ENCODE data around the gene EXOC4.
"Not testable (repeated sequence)": the region's sequence is repeated elsewhere in the genome, so short reads cannot be mapped to it uniquely, and the experiment has no call there.

Gene EXOC4

DNA sequence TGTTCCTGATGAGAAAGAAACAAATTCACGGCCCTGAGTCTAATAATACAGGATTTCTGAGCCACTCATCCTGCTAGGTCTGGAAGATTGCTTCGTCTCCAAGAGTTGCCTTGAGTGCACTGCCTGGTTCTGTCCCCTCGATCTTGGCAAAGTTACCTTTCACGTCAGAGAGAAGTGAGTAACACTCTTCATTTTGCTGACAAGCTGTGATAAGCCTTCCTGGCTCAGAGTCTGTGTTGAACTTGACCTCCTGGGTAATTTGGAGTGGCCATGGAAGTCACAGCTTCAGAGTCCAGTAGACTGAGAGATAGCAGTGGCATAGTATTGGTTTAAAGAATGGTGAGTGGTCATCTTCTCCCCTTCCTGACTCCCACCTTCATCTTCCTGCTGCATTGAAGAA lies 809.6 kb downstream of the EXOC4 start:
- no peak for DNase-seq

DNA sequence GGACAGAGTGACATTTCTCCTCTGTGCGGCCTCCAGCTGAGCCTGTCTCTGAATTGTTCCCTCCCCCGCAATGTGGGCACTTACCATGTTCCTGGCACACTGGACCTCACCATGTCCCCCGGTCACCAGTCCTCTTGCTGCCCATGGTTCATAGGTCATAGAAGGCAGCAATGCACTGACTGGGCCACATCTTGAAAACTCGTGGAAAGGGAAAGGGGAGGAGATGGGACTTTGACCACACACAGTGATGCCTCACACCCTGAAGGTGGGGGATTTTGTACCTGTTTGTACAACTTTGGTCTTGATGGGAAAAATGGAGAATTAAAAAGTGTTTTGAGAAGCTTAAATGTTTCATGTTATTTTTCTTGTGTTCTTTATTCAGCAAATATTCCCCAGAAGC lies 812.5 kb downstream of the EXOC4 start:
- DNase-seq: no peak

DNA sequence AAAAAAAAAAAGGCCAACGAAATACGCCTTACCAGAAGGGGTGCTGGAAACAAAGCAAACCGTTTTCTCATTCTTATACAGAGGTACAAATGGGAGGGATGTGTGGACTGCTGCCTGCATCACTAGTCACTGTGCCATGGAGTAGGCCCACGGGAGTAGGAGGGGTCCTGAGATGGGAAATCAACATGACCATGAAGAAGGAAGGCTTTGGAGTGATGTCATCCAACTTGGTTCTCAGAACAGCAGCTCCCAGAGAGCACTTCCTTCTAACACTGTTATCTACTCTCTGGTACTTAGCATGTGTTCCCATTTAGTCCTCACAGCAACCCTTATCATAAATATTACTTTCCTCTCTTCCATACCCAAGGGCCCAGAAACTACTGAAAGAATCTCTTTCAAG lies 814.3 kb downstream of the EXOC4 start:
- no peak for DNase-seq

DNA sequence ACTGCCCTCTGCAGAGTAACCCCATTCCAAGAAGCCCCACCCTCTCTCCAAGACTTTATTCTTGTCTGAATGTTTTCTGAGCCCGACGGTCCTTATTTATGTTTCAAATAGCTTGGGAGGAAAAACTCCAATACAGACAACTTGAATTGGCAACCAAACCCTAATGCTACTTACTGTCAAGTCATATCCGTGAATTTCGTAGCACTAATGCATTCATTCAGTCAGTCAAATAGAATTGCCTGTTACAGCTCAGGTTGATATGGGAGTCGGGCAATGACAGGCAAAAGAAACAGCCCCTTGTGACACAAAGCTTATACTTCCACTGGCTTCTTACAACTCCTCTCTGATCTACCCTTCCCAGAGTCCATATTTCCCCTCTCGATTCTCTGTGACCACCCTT lies 815.8 kb downstream of the EXOC4 start:
- DNase-seq: no peak

DNA sequence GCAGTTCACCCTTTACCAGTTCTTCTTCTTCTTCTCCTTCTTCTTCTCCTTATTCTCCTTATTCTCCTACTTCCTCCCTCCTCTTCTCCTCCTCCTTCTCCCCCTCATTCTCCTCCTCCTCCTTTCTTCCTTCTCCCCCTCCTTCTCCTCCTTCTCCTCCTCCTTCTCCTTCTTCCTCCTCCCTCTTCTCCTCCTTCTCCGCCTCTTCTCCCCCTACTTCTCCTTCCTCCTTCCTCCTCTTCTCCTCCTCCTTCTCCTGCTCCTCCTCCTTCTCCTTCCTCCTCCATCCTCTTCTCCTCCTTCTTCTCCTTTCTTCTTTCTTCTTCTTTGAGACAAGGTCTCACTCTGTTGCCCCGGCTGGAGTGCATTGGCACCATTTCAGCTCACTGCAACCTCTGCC lies 816.3 kb downstream of the EXOC4 start:
- DNase-seq: no peak

DNA sequence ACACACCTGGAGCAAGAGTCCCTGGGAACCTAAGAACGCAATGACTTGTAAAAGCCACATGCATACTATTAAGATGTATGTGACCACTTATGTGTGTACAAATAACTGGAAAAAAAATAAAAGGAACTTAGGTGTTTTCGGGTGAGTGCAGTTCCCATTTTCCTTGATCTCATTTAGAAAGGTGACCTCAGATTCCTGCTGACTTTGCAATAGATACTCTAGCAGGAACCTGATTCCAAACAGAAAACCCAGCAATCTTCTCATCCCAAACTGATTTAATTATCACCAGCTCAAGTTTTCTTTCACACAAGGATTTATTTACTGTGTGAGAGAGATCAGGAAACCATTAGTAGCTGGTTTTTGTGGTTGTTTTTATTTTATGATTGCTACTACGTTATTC lies 817.8 kb downstream of the EXOC4 start:
- no peak for DNase-seq

DNA sequence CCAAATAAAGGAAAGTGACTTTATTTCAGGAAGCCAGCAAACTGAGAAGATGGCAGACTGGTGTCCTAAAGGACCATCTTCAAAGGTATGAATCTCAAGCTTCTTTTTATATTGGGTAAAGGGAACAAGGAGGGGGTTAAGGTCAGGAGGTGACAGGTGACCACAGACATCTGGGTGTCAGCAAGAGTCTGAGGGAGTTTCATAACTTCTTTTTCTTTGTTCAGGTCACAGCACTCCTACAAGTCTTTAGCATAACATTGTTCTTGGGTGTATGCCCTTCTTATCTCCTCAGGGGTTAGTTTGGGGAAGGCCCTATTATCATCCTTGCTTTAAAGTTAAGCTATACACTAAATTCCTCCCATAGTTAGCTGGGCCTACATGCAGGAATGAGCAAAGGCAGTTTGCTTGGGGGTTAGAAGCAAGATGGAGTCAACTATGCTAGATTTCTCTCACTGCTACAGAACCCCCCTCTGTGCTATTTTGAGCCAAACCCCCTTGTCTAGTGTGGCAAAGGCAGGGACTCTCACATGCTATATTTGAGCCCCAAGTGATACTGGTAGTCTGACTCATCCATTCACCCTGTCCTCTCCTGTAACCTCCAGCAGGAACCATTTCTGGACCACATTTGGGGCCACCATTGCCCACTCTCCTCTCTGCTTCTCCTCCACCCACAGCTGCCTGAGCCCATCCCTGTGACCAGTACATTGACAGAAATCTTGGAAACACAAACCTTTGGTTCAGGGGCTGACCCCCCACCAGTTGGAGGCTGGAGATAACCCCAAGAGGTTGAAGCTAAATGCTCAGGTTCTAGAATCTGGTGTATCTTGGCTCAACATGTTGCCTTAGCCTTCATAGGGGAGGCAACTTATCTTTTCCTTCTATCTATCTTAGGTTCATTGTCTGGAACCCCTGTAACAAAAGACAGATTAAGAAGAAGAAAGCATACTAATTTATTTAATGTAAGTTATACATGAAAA lies 818.8 kb downstream of the EXOC4 start:
- no peak for DNase-seq

DNA sequence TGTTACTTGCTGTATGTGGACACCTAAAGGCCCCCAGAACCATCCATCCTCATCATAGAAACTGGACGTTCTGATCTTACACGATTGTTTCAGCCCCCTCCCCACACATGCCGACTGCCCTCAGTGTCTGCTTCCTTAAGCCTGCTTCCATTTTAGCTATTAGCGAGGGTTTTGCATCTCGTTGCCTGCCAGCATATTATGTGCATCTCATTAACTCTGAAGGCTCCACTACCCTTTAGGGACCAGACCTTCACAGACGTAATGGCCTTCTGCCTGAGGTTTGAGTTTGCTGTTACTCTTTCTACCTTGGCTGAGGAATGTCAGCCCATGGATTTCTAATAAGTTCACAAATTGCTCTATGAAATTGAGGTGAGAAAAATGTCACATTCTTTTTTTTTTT lies 820.4 kb downstream of the EXOC4 start:
- no peak for DNase-seq

DNA sequence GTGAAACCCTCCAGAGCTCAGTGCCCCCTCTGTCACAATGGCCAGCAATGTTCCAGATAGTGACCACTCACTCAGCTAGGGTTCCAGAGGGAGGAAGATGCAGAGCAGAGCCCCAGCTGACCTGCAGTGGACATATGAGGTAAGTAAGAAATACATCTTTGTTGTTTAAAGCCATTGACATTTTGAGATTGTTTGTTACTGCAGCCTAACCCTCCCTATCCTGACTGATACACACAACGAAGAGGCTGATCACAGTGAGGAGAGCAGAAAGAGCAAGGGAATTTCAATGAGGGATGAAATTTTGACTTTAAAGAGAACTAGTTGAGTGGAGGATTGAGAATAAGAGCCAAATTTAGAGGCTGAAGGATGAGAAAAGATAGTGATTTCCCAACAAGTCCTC lies 822.9 kb downstream of the EXOC4 start:
- DNase-seq: no peak

DNA sequence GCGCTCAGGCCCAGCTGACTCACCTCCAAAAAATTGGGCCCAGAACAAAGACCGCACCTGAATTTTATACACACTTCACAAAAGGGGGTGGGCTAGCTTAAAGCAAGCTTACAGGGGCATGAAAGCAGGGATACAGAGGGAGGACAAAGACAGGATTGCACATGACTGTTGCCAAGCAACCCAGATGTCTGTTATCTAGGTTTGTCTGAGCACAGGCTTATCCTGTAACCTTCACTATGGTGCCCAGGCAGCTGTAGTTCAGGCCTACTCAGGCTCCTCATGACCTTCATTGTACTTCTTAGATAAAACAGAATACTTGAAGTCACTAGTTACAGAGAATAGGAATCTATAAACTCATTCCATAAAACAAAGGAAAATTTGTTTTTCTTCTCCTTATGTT lies 824.7 kb downstream of the EXOC4 start:
- not testable (repeated sequence) for DNase-seq

DNA sequence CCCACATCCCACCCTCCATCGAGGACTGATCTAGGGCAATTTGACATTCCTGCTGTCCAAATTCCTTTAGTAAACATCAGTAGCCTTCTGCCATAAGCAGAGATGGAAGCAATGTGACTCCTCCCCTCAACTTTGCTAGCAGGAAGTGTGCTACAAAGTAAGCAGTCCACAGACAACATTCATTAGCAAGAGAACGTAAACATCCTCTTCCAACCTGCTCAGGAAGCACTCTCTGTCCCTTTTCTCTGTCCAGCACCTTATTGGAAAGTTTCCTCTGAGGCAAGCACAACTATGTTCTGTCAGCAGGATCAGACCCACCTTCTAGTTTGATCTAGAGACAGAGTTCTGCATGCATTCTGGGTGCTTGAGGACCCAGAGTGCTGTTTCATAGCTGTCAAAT lies 826.1 kb downstream of the EXOC4 start:
- no peak for DNase-seq

DNA sequence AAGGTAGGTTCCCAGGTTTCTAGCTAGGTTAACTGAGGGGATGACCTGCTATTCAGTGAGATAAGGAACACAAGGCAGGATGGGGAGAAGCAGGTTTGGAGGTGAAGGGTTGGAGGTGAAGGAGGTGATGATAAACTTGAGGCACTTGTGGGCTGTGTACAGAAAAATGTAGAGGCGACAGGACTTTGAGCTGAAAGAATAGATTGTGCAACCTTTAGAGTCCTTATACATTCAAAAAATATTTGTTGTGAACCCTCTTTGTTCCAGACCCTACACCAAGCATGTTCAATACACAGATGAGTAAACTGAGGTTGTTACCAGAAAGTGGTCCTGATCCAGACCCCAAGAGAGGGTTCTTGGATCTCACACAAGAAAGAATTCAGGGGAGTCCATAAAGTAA lies 828.8 kb downstream of the EXOC4 start:
- DNase-seq: no peak

DNA sequence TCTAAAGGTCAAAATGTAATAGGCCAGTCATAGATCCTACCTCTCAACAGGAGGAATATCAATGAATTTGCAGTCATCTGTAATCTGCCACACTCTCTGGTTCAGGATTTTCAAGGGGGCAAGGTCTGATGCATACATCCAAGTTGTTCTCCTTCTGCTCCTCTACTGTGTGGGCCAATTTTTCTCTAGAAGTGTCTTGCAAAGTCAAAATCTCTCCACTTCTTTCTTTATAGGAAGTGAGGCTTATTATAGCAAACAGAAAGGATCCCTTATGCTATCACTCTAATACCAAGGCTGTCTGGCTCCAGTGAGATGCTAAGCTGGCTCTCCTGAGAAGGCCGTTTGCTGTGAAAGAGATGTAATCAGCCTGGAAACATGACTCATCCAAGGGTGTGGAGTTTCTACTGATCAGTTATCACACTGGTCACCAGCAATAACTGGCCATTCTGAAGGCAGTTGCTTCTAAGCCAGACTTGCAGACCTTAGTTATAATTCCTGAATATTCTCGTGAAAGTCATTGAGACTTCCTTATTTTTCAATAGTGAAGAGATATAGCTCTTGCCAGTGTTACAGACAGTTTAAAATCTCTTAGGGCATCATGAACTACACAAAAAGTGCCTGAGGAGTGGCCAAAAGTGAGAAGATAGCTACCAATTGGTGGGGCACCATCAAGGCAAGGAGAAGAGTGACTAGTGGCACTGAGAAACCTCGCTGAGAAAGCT lies 831.0 kb downstream of the EXOC4 start:
- no peak for DNase-seq

DNA sequence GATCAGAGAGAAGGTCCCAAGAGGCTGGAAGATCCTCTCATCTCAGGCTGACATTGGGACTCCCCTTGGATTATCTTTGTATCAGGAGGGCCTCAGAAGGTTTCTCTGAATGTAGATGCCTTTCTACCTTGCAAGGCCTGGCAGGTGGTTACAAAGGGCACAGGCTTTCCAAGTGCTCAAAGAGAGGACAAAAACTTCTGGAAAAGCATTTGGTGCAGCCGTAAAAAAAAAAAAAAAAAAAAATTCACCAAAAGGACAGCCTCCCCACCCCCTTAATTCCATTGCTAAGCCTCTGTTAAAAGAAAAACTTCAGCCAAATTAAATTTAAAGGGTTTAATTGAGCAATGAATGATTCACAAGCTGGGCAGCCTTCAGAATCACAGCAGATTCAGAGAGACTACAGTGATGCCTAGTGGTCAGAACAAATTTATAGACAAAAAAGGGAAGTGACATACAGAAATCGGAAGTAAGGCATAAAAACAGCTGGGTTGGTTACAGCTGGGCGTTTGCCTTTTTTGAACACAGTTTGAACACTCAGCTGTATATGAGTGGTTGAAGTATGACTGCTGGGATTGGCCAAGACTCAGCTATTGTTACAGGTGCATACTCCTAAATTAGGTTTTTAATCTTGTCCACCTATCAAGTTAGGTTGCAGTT lies 831.7 kb downstream of the EXOC4 start:
- peak; percentile 83 for DNase-seq

DNA sequence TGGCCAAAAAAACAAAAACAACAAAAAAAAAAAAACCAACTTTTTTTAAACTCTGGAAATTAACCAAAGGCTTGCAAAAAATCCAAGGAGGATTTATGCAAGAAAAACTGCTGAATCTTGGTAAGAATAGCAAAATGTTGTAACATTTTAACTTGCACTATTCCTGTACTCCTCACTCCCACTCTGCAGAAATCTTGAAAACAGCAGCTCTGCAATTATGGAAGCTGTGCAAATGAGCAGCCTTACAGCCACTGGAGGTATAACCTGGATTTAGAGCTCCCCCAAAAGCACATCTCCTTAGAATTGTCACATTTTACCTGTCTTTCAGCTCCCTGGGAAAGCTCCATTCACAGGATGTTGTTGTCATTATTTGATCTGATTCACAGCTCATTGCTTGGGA lies 832.4 kb downstream of the EXOC4 start:
- DNase-seq: no peak

DNA sequence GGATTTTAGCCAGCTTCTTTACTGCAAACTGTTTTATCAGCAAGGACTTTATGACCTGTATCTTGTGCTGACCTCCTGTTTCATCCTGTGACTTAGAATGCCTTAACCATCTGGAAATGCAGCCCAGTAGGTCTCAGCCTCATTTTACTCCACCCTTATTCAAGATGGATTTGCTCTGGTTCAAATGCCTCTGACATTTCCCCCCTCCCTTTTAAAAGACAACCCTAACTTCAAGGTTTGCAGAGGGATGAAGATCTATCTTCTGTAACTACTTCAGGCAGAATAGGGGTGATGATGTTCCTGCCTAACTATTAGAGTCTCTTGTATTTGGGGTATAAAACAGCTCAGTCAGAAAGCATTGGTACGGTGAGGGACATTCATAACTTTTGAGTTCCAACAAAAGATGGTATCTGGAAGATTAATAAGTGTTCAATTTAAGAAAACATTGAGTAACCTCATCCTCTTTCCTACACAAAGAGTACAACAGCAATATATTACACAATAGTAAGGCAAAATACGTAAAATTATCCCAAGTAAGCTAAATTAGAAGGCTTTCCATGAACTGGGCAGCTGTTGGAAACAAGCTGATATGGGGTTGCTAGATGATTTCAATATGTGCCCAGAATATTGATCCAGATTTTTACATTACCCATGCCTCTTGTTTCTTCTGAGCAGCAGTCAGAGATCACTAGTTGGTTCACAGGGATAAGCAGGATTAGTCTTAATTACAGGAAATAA lies 834.3 kb downstream of the EXOC4 start:
- DNase-seq: no peak

DNA sequence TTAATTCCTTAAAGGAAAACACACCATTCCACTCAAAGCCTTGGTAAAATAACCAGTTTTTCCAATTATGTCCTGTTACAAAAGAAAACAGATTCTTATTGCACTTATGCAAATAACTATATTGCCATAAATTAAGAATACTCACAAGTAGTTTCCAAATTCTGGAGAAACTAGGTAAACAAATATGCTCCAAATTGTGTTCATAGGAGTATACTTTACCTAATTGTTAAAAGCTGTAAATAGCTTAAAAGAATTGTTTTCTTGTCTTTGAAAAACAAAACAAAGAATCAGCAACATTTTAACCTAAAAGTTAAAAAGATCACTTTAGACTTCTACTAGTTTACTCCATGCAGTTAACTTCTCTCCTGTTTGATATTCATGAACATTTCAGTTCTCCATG lies 835.3 kb downstream of the EXOC4 start:
- DNase-seq: no peak

DNA sequence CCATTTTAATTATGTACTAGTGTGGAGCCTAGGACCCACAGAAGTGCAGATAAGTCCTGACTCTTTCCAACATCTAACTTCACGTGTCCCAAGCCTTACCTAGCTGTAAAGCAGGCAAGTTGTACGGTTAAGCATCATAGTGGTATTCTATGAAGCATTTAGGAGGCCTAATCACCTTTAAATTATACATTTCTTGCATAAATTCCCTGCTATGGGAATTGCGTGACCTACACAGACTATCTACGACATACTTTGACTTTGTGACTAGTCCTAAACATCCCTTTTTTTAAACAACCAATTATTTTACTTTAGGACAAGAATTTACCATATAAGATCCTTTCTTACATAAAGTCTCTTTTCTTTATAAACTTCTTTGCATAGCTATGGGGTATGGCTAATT lies 836.6 kb downstream of the EXOC4 start:
- no peak for DNase-seq

DNA sequence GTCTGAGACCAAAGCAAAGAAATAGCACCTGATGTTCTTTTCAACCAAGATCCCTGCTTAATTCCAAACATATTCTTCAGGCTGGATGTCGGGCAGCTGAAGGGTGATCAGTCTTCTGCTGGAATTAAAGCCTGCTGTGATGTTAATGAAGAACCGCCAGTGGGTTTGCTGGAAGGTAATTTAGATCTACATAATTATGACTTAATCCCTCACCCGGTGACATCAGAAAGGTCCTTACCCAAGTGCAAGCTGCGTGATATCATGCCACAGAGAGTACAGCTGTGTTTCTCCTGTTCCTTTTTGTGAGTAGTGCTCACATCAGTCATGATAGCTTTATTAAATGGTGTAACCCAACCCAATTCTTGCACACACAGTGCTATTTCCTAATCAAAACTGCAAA lies 845.2 kb downstream of the EXOC4 start:
- no peak for DNase-seq

DNA sequence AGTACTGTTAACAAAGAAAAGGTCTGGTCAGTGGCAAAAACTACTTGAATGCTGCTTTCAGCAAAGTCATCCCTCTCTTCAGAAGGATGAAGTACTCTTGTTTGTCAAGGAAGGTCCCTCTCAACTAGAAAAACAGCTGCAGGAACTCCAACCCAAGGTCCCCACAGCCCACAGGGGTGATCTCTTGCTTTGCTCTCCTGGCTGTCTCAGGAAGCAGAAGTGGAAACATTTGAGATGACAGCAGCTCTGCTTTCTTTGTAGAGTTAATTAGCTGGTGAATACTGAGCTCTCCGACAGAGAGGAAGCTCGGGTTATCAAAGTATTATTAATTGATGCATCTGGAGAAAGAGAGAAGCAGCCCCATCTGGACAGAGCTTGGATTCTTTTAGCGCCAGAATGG lies 848.8 kb downstream of the EXOC4 start:
- DNase-seq: no peak

DNA sequence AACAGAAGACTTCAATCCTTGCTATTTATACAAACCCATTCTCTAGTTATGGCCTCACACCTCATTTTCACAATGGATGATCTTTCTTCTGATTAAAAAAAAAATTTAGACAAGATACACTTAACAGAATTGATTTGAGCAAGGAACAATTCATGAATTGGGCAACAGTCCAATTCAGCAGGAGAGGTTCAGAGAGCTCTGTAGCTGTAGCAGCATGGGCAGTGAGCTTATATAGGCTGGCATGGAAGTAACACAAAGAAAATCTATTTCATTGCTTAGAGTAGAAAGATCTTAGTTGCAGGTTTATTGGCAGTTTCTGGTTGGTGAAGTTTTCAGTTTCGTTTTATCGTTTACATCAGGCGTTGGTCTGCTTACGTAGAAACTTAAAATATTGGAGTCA lies 851.3 kb downstream of the EXOC4 start:
- DNase-seq: no peak

DNA sequence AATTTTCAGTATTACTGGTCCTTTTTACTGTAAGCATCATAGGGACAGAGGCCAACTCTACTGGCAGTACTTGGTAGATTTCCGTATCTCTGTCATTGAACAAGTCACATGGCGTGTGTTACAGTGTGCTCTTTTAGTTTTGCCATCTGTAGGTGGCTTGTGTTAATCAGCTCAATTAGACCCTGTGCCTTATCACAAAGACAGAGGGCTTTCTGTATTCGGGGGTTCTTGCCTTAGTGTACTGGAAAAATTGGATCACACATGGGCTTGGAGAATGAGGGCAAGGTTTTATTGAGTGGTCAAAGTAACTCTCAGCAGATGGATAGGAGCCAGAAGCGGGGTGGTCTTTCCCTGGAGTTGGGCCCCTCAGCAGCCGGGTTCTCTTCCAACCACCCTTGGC lies 853.0 kb downstream of the EXOC4 start:
- no peak for DNase-seq

DNA sequence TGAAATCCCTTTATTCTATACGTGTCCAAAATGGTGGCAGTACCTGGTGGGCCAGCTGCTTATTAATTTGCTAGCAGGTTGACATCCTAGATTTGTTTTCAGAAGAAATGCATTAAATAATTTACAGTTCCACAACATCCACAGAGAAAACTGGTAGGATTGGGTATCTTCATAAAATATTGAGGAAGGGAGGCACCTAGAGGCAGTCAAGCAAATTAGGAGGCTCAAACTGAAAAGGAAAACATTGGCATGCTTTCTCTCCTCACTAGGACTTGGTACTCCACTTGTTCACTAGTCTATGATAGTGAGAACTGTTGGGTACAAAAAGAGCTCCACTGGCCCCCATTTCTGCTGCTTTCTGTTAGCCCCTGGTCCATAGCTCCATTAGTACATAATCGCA lies 855.9 kb downstream of the EXOC4 start:
- no peak for DNase-seq
